H1 (cell line): ENCODE results near the gene PLXNA3.

Experiments used
- CHD2 ChIP-seq: IDR thresholded peaks from 2 replicates; pipeline ENCODE4 v1.6.1; 2012; ENCODE audit warnings: low read length, improper control_type of control experiment
- JUND ChIP-seq: IDR thresholded peaks from 2 replicates; pipeline ENCODE4 v1.6.1; 2011; ENCODE audit warnings: mild to moderate bottlenecking, improper control_type of control experiment, low read length
- POLR2A ChIP-seq, 2 experiments: IDR thresholded peaks; 1 replicate in 1 of 2; 2 replicates in 1 of 2; pipeline ENCODE4 v1.6.1; 2011; ENCODE audit warnings: low read depth in 2 of 2, low read length in 2 of 2, mild to moderate bottlenecking in 2 of 2; ENCODE audit errors: control extremely low read depth in 1 of 2
- POLR2AphosphoS5 ChIP-seq: IDR thresholded peaks from 2 replicates; pipeline ENCODE4 v1.6.1; 2011; ENCODE audit warnings: low read depth, low read length
- RFX5 ChIP-seq: IDR thresholded peaks from 2 replicates; pipeline ENCODE4 v1.6.1; 2011; ENCODE audit warnings: low read depth, low read length, improper control_type of control experiment, borderline replicate concordance
- RNF2 ChIP-seq: fragments of 200-900, 300-1000 bp; sonication (generic); IDR thresholded peaks from 2 replicates; pipeline ENCODE4 v1.7.1; 2016; ENCODE audit warnings: borderline replicate concordance, low read depth, mild to moderate bottlenecking, antibody characterized with exemption, low read length; ENCODE audit not compliant: poor library complexity, severe bottlenecking; ENCODE audit errors: missing control alignments
- SP1 ChIP-seq: IDR thresholded peaks from 2 replicates; pipeline ENCODE4 v1.6.1; 2011; ENCODE audit warnings: low read depth, low read length
- SUZ12 ChIP-seq: fragments of 200-600 bp; sonication (generic); IDR thresholded peaks from 2 replicates; pipeline ENCODE4 v1.6.1; 2012; ENCODE audit warnings: mild to moderate bottlenecking, inconsistent platforms, low read length, moderate library complexity, mixed read lengths
- TAF1 ChIP-seq: IDR thresholded peaks from 2 replicates; pipeline ENCODE4 v1.6.1; 2011; ENCODE audit warnings: mild to moderate bottlenecking, low read depth, low read length
- TF ChIP-seq, protein P1 (sequence below), 3 experiments: IDR thresholded peaks; 1 replicate in 2 of 3; 2 replicates in 1 of 3; pipeline versions ENCODE4 v1.5.1 to v1.6.1; 2011; ENCODE audit warnings: low read length in 3 of 3, mild to moderate bottlenecking in 3 of 3, inconsistent platforms in 2 of 3, low read depth in 1 of 3, moderate library complexity in 1 of 3; ENCODE audit not compliant: insufficient read depth in 1 of 3; ENCODE audit errors: control extremely low read depth in 1 of 3

DNA sequence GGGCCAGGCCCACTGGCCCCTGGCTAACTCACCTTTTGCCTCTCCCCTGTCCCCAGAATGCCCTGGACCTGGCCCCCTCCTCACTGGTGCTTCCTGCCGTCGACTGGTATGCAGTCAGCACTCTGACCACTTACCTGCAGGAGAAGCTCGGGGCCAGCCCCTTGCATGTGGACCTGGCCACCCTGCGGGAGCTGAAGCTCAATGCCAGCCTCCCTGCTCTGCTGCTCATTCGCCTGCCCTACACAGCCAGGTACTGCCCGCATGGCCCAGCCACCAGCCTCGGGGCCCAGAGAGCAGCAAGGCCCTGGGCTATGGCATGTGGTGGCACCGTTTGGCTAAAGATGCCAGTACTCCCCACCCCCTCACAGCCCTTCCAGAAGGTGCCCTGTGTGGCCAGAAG lies 25.9 kb upstream of the PLXNA3 start:
- TF ChIP-seq POLR2A (IDR thresholded peaks at IDR 0.05; ENCODE audit: control extremely low read depth in 1 of 2, low read depth in 2 of 2, low read length in 2 of 2) (no peak), POLR2AphosphoS5 (no peak), RNF2 (no peak), SUZ12 (no peak), JUND (no peak), CHD2 (no peak), RFX5 (no peak), SP1 (no peak), TAF1 (no peak)
- TF ChIP-seq, protein P1, sequence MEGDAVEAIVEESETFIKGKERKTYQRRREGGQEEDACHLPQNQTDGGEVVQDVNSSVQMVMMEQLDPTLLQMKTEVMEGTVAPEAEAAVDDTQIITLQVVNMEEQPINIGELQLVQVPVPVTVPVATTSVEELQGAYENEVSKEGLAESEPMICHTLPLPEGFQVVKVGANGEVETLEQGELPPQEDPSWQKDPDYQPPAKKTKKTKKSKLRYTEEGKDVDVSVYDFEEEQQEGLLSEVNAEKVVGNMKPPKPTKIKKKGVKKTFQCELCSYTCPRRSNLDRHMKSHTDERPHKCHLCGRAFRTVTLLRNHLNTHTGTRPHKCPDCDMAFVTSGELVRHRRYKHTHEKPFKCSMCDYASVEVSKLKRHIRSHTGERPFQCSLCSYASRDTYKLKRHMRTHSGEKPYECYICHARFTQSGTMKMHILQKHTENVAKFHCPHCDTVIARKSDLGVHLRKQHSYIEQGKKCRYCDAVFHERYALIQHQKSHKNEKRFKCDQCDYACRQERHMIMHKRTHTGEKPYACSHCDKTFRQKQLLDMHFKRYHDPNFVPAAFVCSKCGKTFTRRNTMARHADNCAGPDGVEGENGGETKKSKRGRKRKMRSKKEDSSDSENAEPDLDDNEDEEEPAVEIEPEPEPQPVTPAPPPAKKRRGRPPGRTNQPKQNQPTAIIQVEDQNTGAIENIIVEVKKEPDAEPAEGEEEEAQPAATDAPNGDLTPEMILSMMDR (IDR thresholded peaks at IDR 0.05; ENCODE audit: control extremely low read depth in 1 of 3, insufficient read depth in 1 of 3, low read depth in 1 of 3, low read length in 3 of 3): no peak
